ENCODE measurements around the gene CAMKK1.

CAMKK1 gene

GRCh38 chr17:3917391-3917931, 24.6 kb upstream of the CAMKK1 start:
- DNase-seq, result no peak

- DNase-seq, result no peak
Observed at GRCh38 chr17:3916825-3917224, 24.0 kb upstream of the CAMKK1 start.

GRCh38 chr17:3915995-3916696, 23.3 kb upstream of the CAMKK1 start, which contains the start of gene P2RX1:
P2RX1 (minus strand) TSS chr17:3916465; CDS start chr17:3916225, 240 bp downstream.
- no peak for DNase-seq

GRCh38 chr17:3915581-3915994, 22.7 kb upstream of the CAMKK1 start:
- DNase-seq, result no peak

- no peak for DNase-seq
Observed at GRCh38 chr17:3914312-3914670, 21.4 kb upstream of the CAMKK1 start.

GRCh38 chr17:3913531-3914311, 20.9 kb upstream of the CAMKK1 start:
- peak; percentile 58 for DNase-seq

- no peak for DNase-seq
Observed at GRCh38 chr17:3912827-3913226, 20.0 kb upstream of the CAMKK1 start.

GRCh38 chr17:3911271-3912053, 18.6 kb upstream of the CAMKK1 start:
- DNase-seq, result no peak

- no peak for DNase-seq
Observed at GRCh38 chr17:3910420-3911270, 17.8 kb upstream of the CAMKK1 start.

GRCh38 chr17:3909257-3909656, 16.4 kb upstream of the CAMKK1 start:
- no peak for DNase-seq

- DNase-seq, result no peak
Observed at GRCh38 chr17:3907483-3908216, 14.8 kb upstream of the CAMKK1 start.

- DNase-seq, result no peak
Observed at GRCh38 chr17:3906881-3907280, 14.0 kb upstream of the CAMKK1 start.

- no peak for DNase-seq
Observed at GRCh38 chr17:3905017-3905520, 12.2 kb upstream of the CAMKK1 start.

- no peak for DNase-seq
Observed at GRCh38 chr17:3904501-3904900, 11.6 kb upstream of the CAMKK1 start.

GRCh38 chr17:3903881-3904290, 11.0 kb upstream of the CAMKK1 start:
- DNase-seq, result no peak

GRCh38 chr17:3903051-3903825, 10.4 kb upstream of the CAMKK1 start:
- DNase-seq, result no peak

GRCh38 chr17:3900646-3901045, 7.8 kb upstream of the CAMKK1 start:
- no peak for DNase-seq

- DNase-seq, result no peak
Observed at GRCh38 chr17:3897731-3898130, 4.9 kb upstream of the CAMKK1 start.

- no peak for DNase-seq
Observed at GRCh38 chr17:3896968-3897235, 4.0 kb upstream of the CAMKK1 start.

- no peak for DNase-seq
Observed at GRCh38 chr17:3896108-3896967, 3.5 kb upstream of the CAMKK1 start.
